ENCODE measurements around the gene FTH1.

Gene FTH1

GRCh38 chr11:61999141-61999975 lies 31.9 kb upstream of the FTH1 start:
- H3K36me3 Mint-ChIP-seq (ENCODE audit: low read depth) = peaks cover 14% of the 10 kb centered on the region
- H3K4me1 Mint-ChIP-seq (ENCODE audit: low read depth) = peaks cover 22% of the 10 kb centered on the region
- peaks cover 19% of the 10 kb centered on the region for H3K9me3 Mint-ChIP-seq
- no peak overlapping the region for H3K27ac Mint-ChIP-seq
- no peaks in the 10 kb centered on the region for H3K27me3 Mint-ChIP-seq
- intact Hi-C loops (cut with micrococcal nuclease) = no loop called here
- H3K4me3 Mint-ChIP-seq = no peak overlapping the region

GRCh38 chr11:61996933-61997332 lies 29.5 kb upstream of the FTH1 start:
- intact Hi-C loops (cut with micrococcal nuclease) = no loop called here
- Mint-ChIP-seq H3K4me3 (no peak overlapping the region), H3K9me3 (peaks cover 19% of the 10 kb centered on the region), H3K27me3 (peaks cover 1% of the 10 kb centered on the region), H3K27ac (no peak overlapping the region), H3K36me3 (ENCODE audit: low read depth) (peaks cover 14% of the 10 kb centered on the region), H3K4me1 (ENCODE audit: low read depth) (peaks cover 11% of the 10 kb centered on the region)

- Mint-ChIP-seq H3K9me3 (peaks cover 19% of the 10 kb centered on the region), H3K4me1 (ENCODE audit: low read depth) (no peaks in the 10 kb centered on the region), H3K27ac (no peak overlapping the region), H3K4me3 (no peak overlapping the region), H3K27me3 (peaks cover 1% of the 10 kb centered on the region), H3K36me3 (ENCODE audit: low read depth) (peaks cover 14% of the 10 kb centered on the region)
- intact Hi-C loops (cut with micrococcal nuclease) = no loop called here
Measured at GRCh38 chr11:61994981-61995380, 27.5 kb upstream of the FTH1 start.

- Mint-ChIP-seq H3K27ac (peak overlapping the region; percentile 35), H3K4me1 (ENCODE audit: low read depth) (peaks cover 29% of the 10 kb centered on the region)
Measured at GRCh38 chr11:61985869-61986268, 18.4 kb upstream of the FTH1 start.

GRCh38 chr11:61983419-61983818 lies 16.0 kb upstream of the FTH1 start:
- H3K27me3 Mint-ChIP-seq = peaks cover 16% of the 10 kb centered on the region
- peaks cover 17% of the 10 kb centered on the region for H3K9me3 Mint-ChIP-seq
- intact Hi-C loops (cut with micrococcal nuclease) = no loop called here
- no peak overlapping the region for H3K4me3 Mint-ChIP-seq
- no peak overlapping the region for H3K27ac Mint-ChIP-seq
- H3K36me3 Mint-ChIP-seq (ENCODE audit: low read depth) = peaks cover 6% of the 10 kb centered on the region
- peaks cover 32% of the 10 kb centered on the region for H3K4me1 Mint-ChIP-seq (ENCODE audit: low read depth)

More at GRCh38 chr11:61985869-61986268, 18.4 kb upstream of the FTH1 start:
- Mint-ChIP-seq H3K9me3 (peaks cover 17% of the 10 kb centered on the region), H3K36me3 (ENCODE audit: low read depth) (peaks cover 6% of the 10 kb centered on the region), H3K4me3 (no peak overlapping the region), H3K27me3 (peaks cover 18% of the 10 kb centered on the region)
- intact Hi-C loops (cut with micrococcal nuclease) = no loop called here

- intact Hi-C loops (cut with micrococcal nuclease) = no loop called here
- H3K4me3 Mint-ChIP-seq = no peak overlapping the region
- peaks cover 8% of the 10 kb centered on the region for H3K27me3 Mint-ChIP-seq
- H3K36me3 Mint-ChIP-seq (ENCODE audit: low read depth) = no peaks in the 10 kb centered on the region
- H3K27ac Mint-ChIP-seq = peak overlapping the region; percentile 80
- H3K4me1 Mint-ChIP-seq (ENCODE audit: low read depth) = peaks cover 38% of the 10 kb centered on the region
- H3K9me3 Mint-ChIP-seq = no peaks in the 10 kb centered on the region
Measured at GRCh38 chr11:61980783-61981541, 13.5 kb upstream of the FTH1 start.

GRCh38 chr11:61978703-61979661 lies 11.5 kb upstream of the FTH1 start:
- Mint-ChIP-seq H3K36me3 (ENCODE audit: low read depth) (no peaks in the 10 kb centered on the region), H3K27me3 (peaks cover 6% of the 10 kb centered on the region), H3K27ac (peak overlapping the region; percentile 61), H3K4me3 (no peak overlapping the region), H3K4me1 (ENCODE audit: low read depth) (peaks cover 49% of the 10 kb centered on the region), H3K9me3 (no peaks in the 10 kb centered on the region)
- intact Hi-C loops (cut with micrococcal nuclease) = no loop called here

GRCh38 chr11:61976813-61977475 lies 9.5 kb upstream of the FTH1 start:
- Mint-ChIP-seq H3K36me3 (ENCODE audit: low read depth) (no peaks in the 10 kb centered on the region), H3K9me3 (no peaks in the 10 kb centered on the region), H3K27ac (peak overlapping the region; percentile 10), H3K27me3 (peaks cover 6% of the 10 kb centered on the region), H3K4me1 (ENCODE audit: low read depth) (peaks cover 55% of the 10 kb centered on the region), H3K4me3 (no peak overlapping the region)
- intact Hi-C loops (cut with micrococcal nuclease) = no loop called here

- H3K27me3 Mint-ChIP-seq = peaks cover 6% of the 10 kb centered on the region
- H3K27ac Mint-ChIP-seq = peak overlapping the region; percentile 10
- intact Hi-C loops (cut with micrococcal nuclease) = no loop called here
- no peaks in the 10 kb centered on the region for H3K36me3 Mint-ChIP-seq (ENCODE audit: low read depth)
- H3K4me1 Mint-ChIP-seq (ENCODE audit: low read depth) = peaks cover 59% of the 10 kb centered on the region
- no peaks in the 10 kb centered on the region for H3K9me3 Mint-ChIP-seq
- no peak overlapping the region for H3K4me3 Mint-ChIP-seq
Measured at GRCh38 chr11:61976420-61976800, 9.0 kb upstream of the FTH1 start.

- Mint-ChIP-seq H3K4me1 (ENCODE audit: low read depth) (peaks cover 65% of the 10 kb centered on the region), H3K27ac (peak overlapping the region; percentile 21), H3K4me3 (no peak overlapping the region), H3K9me3 (no peaks in the 10 kb centered on the region), H3K36me3 (ENCODE audit: low read depth) (no peaks in the 10 kb centered on the region), H3K27me3 (peaks cover 6% of the 10 kb centered on the region)
- intact Hi-C loops (cut with micrococcal nuclease) = no loop called here
Measured at GRCh38 chr11:61975638-61976419, 8.4 kb upstream of the FTH1 start.

- Mint-ChIP-seq H3K27ac (peak overlapping the region; percentile 21), H3K36me3 (ENCODE audit: low read depth) (no peaks in the 10 kb centered on the region), H3K4me3 (no peak overlapping the region), H3K4me1 (ENCODE audit: low read depth) (peaks cover 73% of the 10 kb centered on the region), H3K27me3 (peaks cover 6% of the 10 kb centered on the region), H3K9me3 (no peaks in the 10 kb centered on the region)
- intact Hi-C loops (cut with micrococcal nuclease) = loop anchor here (5.0 kb wide), 1 partner anchor 107 kb away; no protein-coding TSS in a partner anchor
Measured at GRCh38 chr11:61974766-61975631, 7.6 kb upstream of the FTH1 start.

All from dendritic cell treated with granulocyte-macrophage colony-stimulating factor and Interleukin-4, amounts not matched to agents 40 ng/mL and 50 ng/mL, for 4 days (primary cell).